HG03045 (cell line): ENCODE results near the gene SPATS1.
A peak's percentile ranks its signal among the peaks of the same experiment; 100 is the strongest.

ENCODE experiments used
- ATAC-seq: cut with Tn5 transposase; IDR thresholded peaks from one replicate; pipeline ENCODE4 v1.9.1; 2021; ENCODE audit warnings: mild to moderate bottlenecking, moderate library complexity; ENCODE audit not compliant: unreplicated experiment

SPATS1 gene

GRCh38 chr6:44386364-44386928, 44.0 kb downstream of the SPATS1 start:
- ATAC-seq, result no peak

DNA sequence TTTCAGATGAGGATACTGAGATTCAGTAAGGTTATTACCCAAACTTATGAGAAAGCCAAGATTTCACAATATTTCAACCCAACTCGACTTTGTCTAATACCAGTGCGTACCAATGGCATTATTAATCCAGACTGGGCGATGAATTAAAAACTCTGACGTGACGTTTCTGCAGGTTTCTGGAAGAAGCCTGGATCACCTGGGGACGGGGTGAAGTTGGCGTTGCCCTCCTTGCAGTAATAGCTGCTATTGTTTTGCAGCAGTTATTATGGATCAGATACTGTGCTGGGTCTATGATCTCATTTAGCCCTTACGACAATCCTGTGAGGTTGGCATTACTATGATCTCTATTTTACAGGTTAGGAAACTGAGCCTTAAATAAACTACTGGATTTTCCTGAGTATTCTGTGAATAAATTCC, 44.5 kb downstream of the SPATS1 start:
- ATAC-seq, result peak; percentile 4

DNA sequence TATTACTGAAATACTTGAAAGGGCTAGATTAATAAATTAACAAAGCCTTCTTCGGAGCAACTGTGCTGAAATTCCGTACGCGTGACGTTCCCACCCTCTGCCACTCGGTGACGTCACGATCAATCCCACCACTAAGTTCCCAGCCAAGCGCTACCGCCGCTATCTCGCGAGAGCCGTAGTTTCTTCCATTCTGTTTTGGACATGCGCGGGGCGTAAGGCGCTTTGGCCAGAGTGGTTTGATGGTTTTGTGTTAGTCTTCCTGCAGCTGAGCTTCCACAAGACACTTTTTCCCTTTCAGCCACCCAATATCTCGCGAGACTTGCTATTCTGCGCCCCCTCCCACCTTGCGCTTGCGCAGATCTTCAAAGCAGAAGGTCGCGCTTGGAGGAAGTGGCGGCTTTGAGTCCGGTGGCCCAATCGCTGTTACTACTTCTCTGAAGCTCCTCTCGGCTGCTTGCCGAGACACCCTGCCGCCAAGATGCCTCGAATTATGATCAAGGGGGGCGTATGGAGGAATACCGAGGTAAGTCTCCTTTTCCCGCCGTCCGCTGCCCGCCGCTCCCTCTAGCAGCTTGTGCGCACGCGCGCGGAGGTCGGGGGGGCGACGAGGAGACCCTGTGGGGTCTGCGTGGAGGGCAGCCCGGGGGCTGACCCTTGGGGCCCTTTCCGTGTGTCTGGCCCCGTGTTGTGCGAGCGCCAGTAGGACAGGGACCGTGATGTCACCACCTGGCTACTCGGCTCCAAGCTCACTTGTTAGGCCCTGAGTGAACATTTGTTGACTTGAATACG, 45.1 kb downstream of the SPATS1 start, which contains the start of gene CDC5L:
TSS of gene CDC5L (plus strand) at position 361 of the 789 bp plus-strand sequence. CDS start at position 479, 118 bp downstream.
- peak; percentile 87 for ATAC-seq

- no peak for ATAC-seq
Measured at GRCh38 chr6:44388135-44388487, 45.7 kb downstream of the SPATS1 start.

- no peak for ATAC-seq
Measured at GRCh38 chr6:44388887-44389286, 46.4 kb downstream of the SPATS1 start.

DNA sequence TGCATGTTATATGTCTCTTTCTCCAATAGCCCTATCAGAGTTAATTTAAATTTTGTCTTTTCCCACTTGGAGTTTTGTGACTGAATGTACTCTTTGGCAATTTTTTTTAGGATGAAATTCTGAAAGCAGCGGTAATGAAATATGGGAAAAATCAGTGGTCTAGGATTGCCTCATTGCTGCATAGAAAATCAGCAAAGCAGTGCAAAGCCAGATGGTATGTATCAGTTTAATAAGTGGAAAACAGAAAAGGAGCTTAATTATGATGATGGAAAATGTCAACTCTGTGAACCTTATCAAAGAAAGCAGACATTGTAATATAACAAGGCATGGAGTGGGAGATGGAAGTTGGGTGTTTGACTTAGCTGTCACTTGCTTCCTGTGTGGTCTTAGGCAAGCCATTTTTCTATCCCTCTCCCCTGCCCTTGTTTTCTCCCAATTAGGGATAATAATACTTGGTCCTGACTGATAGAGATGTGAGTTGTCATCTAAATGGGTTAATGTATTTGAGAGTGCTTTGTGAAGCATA, 47.8 kb downstream of the SPATS1 start:
- ATAC-seq, result no peak
